Suprapubic skin (tissue), 4 donors: ENCODE measurements around the gene CTU2. TPM values are rescaled to one million over a fixed set of nuclear protein-coding genes. Genes with fewer than 3 reads are reported as not detected.

Source experiments
- DNase-seq, 2 donors: peaks; one replicate each; pipeline ENCODE4 v3.0.0-alpha.2; 2019; ENCODE audit warnings: low spot score in 2 of 2
- H3K27ac ChIP-seq: fragments of 200-600 bp; sonication (generic); one replicate; pipeline ENCODE4 v1.5.1; 2019
- H3K27me3 ChIP-seq: fragments of 200-600 bp; sonication (generic); one replicate; pipeline ENCODE4 v1.5.1; 2019
- H3K36me3 ChIP-seq: fragments of 200-600 bp; sonication (generic); one replicate; pipeline ENCODE4 v1.5.1; 2019
- H3K4me1 ChIP-seq: fragments of 200-600 bp; sonication (generic); one replicate; pipeline ENCODE4 v1.5.1; 2019
- H3K4me3 ChIP-seq: fragments of 200-600 bp; sonication (generic); one replicate; pipeline ENCODE4 v1.5.1; 2019; ENCODE audit warnings: mild to moderate bottlenecking
- H3K9me3 ChIP-seq: fragments of 200-600 bp; sonication (generic); one replicate; pipeline ENCODE4 v1.5.1; 2019
- CTCF ChIP-seq, 2 donors: fragments of 200-600 bp in 1 of 2; fragments of 450-650 bp in 1 of 2; sonication (generic) in 1 of 2; IDR thresholded peaks; one replicate each; pipeline ENCODE4 v1.5.1; 2016 to 2019; ENCODE audit warnings: antibody characterized with exemption in 2 of 2, mild to moderate bottlenecking in 1 of 2, moderate library complexity in 1 of 2
- EP300 ChIP-seq: sonication (generic); formaldehyde crosslinking; IDR thresholded peaks from one replicate; pipeline ENCODE4 v1.6.1; 2017; ENCODE audit warnings: antibody characterized with exemption
- POLR2A ChIP-seq, 2 donors: fragments of 450-650 bp; IDR thresholded peaks; one replicate each; pipeline ENCODE4 v1.6.1; 2017; ENCODE audit warnings: antibody characterized with exemption in 2 of 2, mild to moderate bottlenecking in 2 of 2, moderate library complexity in 2 of 2
- POLR2AphosphoS5 ChIP-seq, 3 donors: sonication (generic); formaldehyde crosslinking; IDR thresholded peaks; one replicate each; pipeline ENCODE4 v1.6.1; 2017; ENCODE audit warnings: antibody characterized with exemption in 3 of 3
- WGBS: methylation state at CpG from one replicate; pipeline ENCODE4 v1.1.5; 2018; 5-methylcytosine and 5-hydroxymethylcytosine counted together
- total RNA-seq, 4 donors: library from RNA; depleted of rRNA; stranded (reverse); fragments of >200 nt; gene quantifications; one replicate each; pipeline ENCODE4 v1.1.0, GENCODE V29; 2016

CTU2 gene
- total RNA-seq, 4 donors from 2014 or later: 7.8 to 17.8 (median 10.9) TPM

- peaks cover 68% of the 10 kb centered on the region for H3K4me1 ChIP-seq
- 74% methylated on average over 10 of the region's 16 CpGs for WGBS
- no peak overlapping the region for H3K4me3 ChIP-seq
- peaks cover 5% of the 10 kb centered on the region for H3K36me3 ChIP-seq
- H3K27ac ChIP-seq: no peak overlapping the region
- H3K9me3 ChIP-seq: no peaks in the 10 kb centered on the region
- no peaks in the 10 kb centered on the region for H3K27me3 ChIP-seq
- TF ChIP-seq EP300 (no peak), CTCF (IDR thresholded peaks at IDR 0.05) (no peak), POLR2AphosphoS5 (IDR thresholded peaks at IDR 0.05) (no peak), POLR2A (IDR thresholded peaks at IDR 0.05) (no peak)
- no peak for DNase-seq
These were observed 56.1 kb downstream of the CTU2 start for GRCh38 chr16:88762258-88762870.

GRCh38 chr16:88762941-88763340 lies 56.6 kb downstream of the CTU2 start:
- 48% methylated on average over 4 of the region's 10 CpGs for WGBS
- Histone ChIP-seq H3K27ac (no peak overlapping the region), H3K4me3 (no peak overlapping the region), H3K9me3 (no peaks in the 10 kb centered on the region), H3K27me3 (no peaks in the 10 kb centered on the region), H3K36me3 (peaks cover 5% of the 10 kb centered on the region), H3K4me1 (peaks cover 74% of the 10 kb centered on the region)
- no peak for TF ChIP-seq EP300
- no peak for TF ChIP-seq CTCF (IDR thresholded peaks at IDR 0.05)
- TF ChIP-seq POLR2A (IDR thresholded peaks at IDR 0.05): no peak
- no peak for TF ChIP-seq POLR2AphosphoS5 (IDR thresholded peaks at IDR 0.05)
- DNase-seq: no peak

- DNase-seq: no peak
- peaks cover 81% of the 10 kb centered on the region for H3K4me1 ChIP-seq
These were observed 57.3 kb downstream of the CTU2 start for GRCh38 chr16:88763502-88764053.

GRCh38 chr16:88764080-88764479 lies 57.8 kb downstream of the CTU2 start:
- Histone ChIP-seq H3K27me3 (no peaks in the 10 kb centered on the region), H3K4me1 (peaks cover 86% of the 10 kb centered on the region), H3K36me3 (peaks cover 5% of the 10 kb centered on the region), H3K9me3 (no peaks in the 10 kb centered on the region), H3K27ac (no peak overlapping the region), H3K4me3 (no peak overlapping the region)
- 94% methylated on average over 19 of the region's 19 CpGs for whole genome bisulfite sequencing
- no peak for DNase-seq
- TF ChIP-seq POLR2AphosphoS5 (IDR thresholded peaks at IDR 0.05): no peak
- no peak for TF ChIP-seq POLR2A (IDR thresholded peaks at IDR 0.05)
- TF ChIP-seq EP300: no peak
- TF ChIP-seq CTCF (IDR thresholded peaks at IDR 0.05): no peak

More at GRCh38 chr16:88763502-88764053, 57.3 kb downstream of the CTU2 start:
- Histone ChIP-seq H3K4me3 (no peak overlapping the region), H3K9me3 (no peaks in the 10 kb centered on the region), H3K36me3 (peaks cover 5% of the 10 kb centered on the region), H3K27me3 (no peaks in the 10 kb centered on the region), H3K27ac (no peak overlapping the region)
- TF ChIP-seq EP300: no peak
- TF ChIP-seq CTCF (IDR thresholded peaks at IDR 0.05): no peak
- no peak for TF ChIP-seq POLR2AphosphoS5 (IDR thresholded peaks at IDR 0.05)
- TF ChIP-seq POLR2A (IDR thresholded peaks at IDR 0.05): no peak
- WGBS: 51% methylated on average over 12 of the region's 14 CpGs

GRCh38 chr16:88764913-88765349 lies 58.6 kb downstream of the CTU2 start:
- peaks cover 5% of the 10 kb centered on the region for H3K36me3 ChIP-seq
- H3K27ac ChIP-seq: no peak overlapping the region
- H3K4me3 ChIP-seq: no peak overlapping the region
- no peaks in the 10 kb centered on the region for H3K9me3 ChIP-seq
- WGBS: 50% methylated on average over 6 of the region's 9 CpGs
- no peaks in the 10 kb centered on the region for H3K27me3 ChIP-seq
- DNase-seq: no peak
- H3K4me1 ChIP-seq: peaks cover 87% of the 10 kb centered on the region
- no peak for TF ChIP-seq CTCF (IDR thresholded peaks at IDR 0.05)
- no peak for TF ChIP-seq EP300
- no peak for TF ChIP-seq POLR2AphosphoS5 (IDR thresholded peaks at IDR 0.05)
- TF ChIP-seq POLR2A (IDR thresholded peaks at IDR 0.05): no peak
